WTC11 (cell line): ENCODE data around the gene ZDHHC14. TPM values are rescaled to one million over a fixed set of nuclear protein-coding genes. Genes with fewer than 3 reads are reported as not detected.

Experiments
- ATAC-seq: fragments of 200-7000 bp; cut with Tn5 transposase; 2 replicates; pipeline ENCODE4 v1.10.0; 2021; ENCODE audit warnings: mild to moderate bottlenecking, moderate library complexity
- CTCF ChIA-PET: fragments of 300-600 bp; sonication (Branson Sonifier 250); formaldehyde crosslinking; loops from one replicate; lab custom pipeline; 2021; ENCODE audit warnings: antibody characterized with exemption; lab: Charles Lee
- POLR2A ChIA-PET: fragments of 350-600 bp; sonication (Branson Sonifier 250); formaldehyde crosslinking; loops from one replicate; lab custom pipeline; 2021; ENCODE audit warnings: antibody characterized with exemption; lab: Charles Lee
- DNase-seq: peaks from one replicate; pipeline ENCODE4 v3.0.0; 2021; ENCODE audit warnings: low spot score
- H3K27ac Mint-ChIP-seq: 2 replicates; pipeline ENCODE4 v1.8.0; 2021; ENCODE audit warnings: mixed read lengths
- H3K27me3 Mint-ChIP-seq: 2 replicates; pipeline ENCODE4 v1.8.0; 2021; ENCODE audit warnings: low read depth, mild to moderate bottlenecking, moderate library complexity, mixed read lengths
- H3K36me3 Mint-ChIP-seq: 2 replicates; pipeline ENCODE4 v1.8.0; 2021; ENCODE audit warnings: mixed read lengths
- H3K4me1 Mint-ChIP-seq: 2 replicates; pipeline ENCODE4 v1.8.0; 2022; ENCODE audit warnings: mixed read lengths
- H3K4me3 Mint-ChIP-seq: 2 replicates; pipeline ENCODE4 v1.8.0; 2021; ENCODE audit warnings: mild to moderate bottlenecking, moderate library complexity, mixed read lengths
- H3K9me3 Mint-ChIP-seq: 2 replicates; pipeline ENCODE4 v1.8.0; 2021; ENCODE audit warnings: mixed read lengths
- ELF4 ChIP-seq: sonication (generic); formaldehyde crosslinking; IDR thresholded peaks from 2 replicates; pipeline ENCODE4 v1.8.1; 2022; ENCODE audit warnings: low read depth, mild to moderate bottlenecking, moderate library complexity, missing genetic modification reagents
- EMX1 ChIP-seq: fragments of 250-450 bp; sonication (Bioruptor Pico); IDR thresholded peaks from 2 replicates; pipeline ENCODE4 v1.8.0; 2021; ENCODE audit warnings: mild to moderate bottlenecking
- FOXK1 ChIP-seq: sonication (generic); formaldehyde crosslinking; IDR thresholded peaks from 2 replicates; pipeline ENCODE4 v1.8.0; 2022; ENCODE audit warnings: mild to moderate bottlenecking, moderate library complexity, missing genetic modification reagents
- FOXP1 ChIP-seq: sonication (generic); formaldehyde crosslinking; IDR thresholded peaks from 2 replicates; pipeline ENCODE4 v1.8.0; 2022; ENCODE audit warnings: missing genetic modification reagents, mild to moderate bottlenecking, moderate library complexity, borderline replicate concordance
- GABPB1 ChIP-seq: sonication (generic); formaldehyde crosslinking; IDR thresholded peaks from 2 replicates; pipeline ENCODE4 v1.8.1; 2023; ENCODE audit warnings: mild to moderate bottlenecking, missing genetic modification reagents
- IRF2 ChIP-seq: sonication (generic); formaldehyde crosslinking; IDR thresholded peaks from 2 replicates; pipeline ENCODE4 v1.8.0; 2022; ENCODE audit warnings: low read depth, missing genetic modification reagents, borderline replicate concordance
- JUN ChIP-seq: sonication (generic); formaldehyde crosslinking; IDR thresholded peaks from 2 replicates; pipeline ENCODE4 v1.8.0; 2023; ENCODE audit warnings: mild to moderate bottlenecking, missing genetic modification reagents
- KAT7 ChIP-seq: sonication (generic); formaldehyde crosslinking; IDR thresholded peaks from 2 replicates; pipeline ENCODE4 v1.8.1; 2023; ENCODE audit warnings: missing genetic modification reagents, mild to moderate bottlenecking, borderline replicate concordance
- NFATC4 ChIP-seq: fragments of 250-450 bp; sonication (Bioruptor Pico); IDR thresholded peaks from 2 replicates; pipeline ENCODE4 v1.9.0; 2021; ENCODE audit warnings: mild to moderate bottlenecking
- RELA ChIP-seq: sonication (generic); formaldehyde crosslinking; IDR thresholded peaks from 2 replicates; pipeline ENCODE4 v1.8.1; 2022; ENCODE audit warnings: missing genetic modification reagents, mild to moderate bottlenecking, borderline replicate concordance
- TP53 ChIP-seq: sonication (generic); formaldehyde crosslinking; IDR thresholded peaks from 2 replicates; pipeline ENCODE4 v1.8.1; 2023; ENCODE audit warnings: mild to moderate bottlenecking, missing genetic modification reagents
- USF1 ChIP-seq: sonication (generic); formaldehyde crosslinking; IDR thresholded peaks from 2 replicates; pipeline ENCODE4 v1.8.0; 2022; ENCODE audit warnings: mild to moderate bottlenecking, missing genetic modification reagents
- ZNF138 ChIP-seq: sonication (generic); formaldehyde crosslinking; conservative IDR thresholded peaks from 2 replicates; pipeline ENCODE4 v1.8.1; 2022; ENCODE audit warnings: mild to moderate bottlenecking, moderate library complexity, missing genetic modification reagents
- total RNA-seq: library from RNA; stranded (reverse); gene quantifications from 3 replicates; pipeline ENCODE4 v1.2.3, GENCODE V29; 2021
- TF ChIP-seq, protein P1 (sequence below): fragments of 250-450 bp; sonication (Bioruptor Pico); conservative IDR thresholded peaks from 2 replicates; pipeline ENCODE4 v1.9.0; 2021; ENCODE audit warnings: mild to moderate bottlenecking
- TF ChIP-seq, protein P2 (sequence below): fragments of 250-450 bp; sonication (Bioruptor Pico); IDR thresholded peaks from 2 replicates; pipeline ENCODE4 v1.8.0; 2021; ENCODE audit warnings: mild to moderate bottlenecking
- TF ChIP-seq, protein P3 (sequence below): sonication (generic); formaldehyde crosslinking; IDR thresholded peaks from 2 replicates; pipeline ENCODE4 v1.8.0; 2023; ENCODE audit warnings: missing genetic modification reagents
- TF ChIP-seq, protein P4 (sequence below): sonication (generic); formaldehyde crosslinking; IDR thresholded peaks from 2 replicates; pipeline ENCODE4 v1.8.1; 2022; ENCODE audit warnings: low read depth, mild to moderate bottlenecking, moderate library complexity, missing genetic modification reagents, borderline replicate concordance

Gene ZDHHC14
- total RNA-seq, 1 experiment from 2014 or later = 6.6 TPM

DNA sequence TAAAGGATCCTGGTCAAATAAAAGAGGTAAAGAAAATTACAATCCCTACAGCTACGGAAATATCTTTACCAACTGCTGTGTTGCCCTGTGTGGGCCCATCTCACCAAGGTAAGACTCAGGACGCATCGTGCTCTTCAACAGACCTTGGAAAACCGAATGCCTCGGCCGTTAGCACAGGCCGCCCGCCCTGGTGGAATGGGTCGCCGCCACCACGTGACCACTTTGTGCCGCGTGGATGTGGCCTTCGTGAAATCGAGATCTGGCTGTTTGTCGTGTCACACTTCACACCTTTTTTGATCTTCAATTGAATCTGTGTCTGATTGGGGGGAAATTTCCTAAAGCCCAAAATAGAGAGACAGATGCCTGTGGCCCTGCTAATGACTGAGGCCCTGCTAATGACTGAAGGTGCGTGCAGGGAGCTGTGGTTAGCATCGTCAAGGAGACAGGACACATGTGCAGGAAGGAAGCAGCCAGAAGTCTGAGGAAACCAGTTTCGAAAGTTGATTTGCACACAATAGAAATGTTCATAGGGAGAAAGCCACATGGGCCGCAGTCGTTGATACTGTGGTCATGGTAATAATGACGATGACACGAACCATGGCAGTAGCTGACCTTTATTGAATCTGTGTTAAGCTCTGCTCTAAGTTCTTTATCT is 266.4 kb downstream of the ZDHHC14 start (continued):
- TF ChIP-seq, protein P1, sequence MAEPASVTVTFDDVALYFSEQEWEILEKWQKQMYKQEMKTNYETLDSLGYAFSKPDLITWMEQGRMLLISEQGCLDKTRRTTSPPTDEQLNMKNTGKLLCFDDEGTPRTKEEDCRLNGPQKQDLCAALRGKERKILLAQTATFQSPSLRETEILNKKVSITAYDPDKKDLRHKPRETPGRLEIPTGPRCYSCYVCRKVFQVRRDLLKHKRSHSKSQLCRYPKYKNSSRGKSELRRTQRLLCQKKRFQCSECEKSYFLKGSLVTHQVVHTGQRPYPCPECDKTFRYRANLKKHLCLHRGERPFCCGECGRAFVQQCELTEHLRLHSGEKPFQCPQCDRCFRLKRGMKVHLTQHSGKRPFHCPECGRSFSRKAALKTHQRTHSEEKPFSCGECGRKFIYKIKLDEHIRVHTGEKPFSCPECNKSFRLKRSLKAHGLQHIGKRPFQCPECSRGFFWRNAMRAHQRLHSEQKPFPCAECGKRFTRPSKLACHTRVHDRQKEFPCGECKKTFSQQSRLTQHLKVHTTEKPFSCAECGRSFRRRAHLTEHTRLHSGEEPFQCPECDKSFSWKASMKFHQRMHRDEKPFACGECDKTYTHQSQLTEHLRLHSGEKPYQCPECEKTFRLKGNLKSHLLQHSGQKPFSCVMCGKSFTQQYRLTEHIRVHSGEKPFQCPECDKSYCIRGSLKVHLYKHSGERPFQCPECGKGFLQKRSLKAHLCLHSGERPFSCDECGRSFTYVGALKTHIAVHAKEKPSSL (CRISPR knock-in tag) = no peak
- no peak for TF ChIP-seq RELA (CRISPR knock-in tag)
- TF ChIP-seq, protein P2, sequence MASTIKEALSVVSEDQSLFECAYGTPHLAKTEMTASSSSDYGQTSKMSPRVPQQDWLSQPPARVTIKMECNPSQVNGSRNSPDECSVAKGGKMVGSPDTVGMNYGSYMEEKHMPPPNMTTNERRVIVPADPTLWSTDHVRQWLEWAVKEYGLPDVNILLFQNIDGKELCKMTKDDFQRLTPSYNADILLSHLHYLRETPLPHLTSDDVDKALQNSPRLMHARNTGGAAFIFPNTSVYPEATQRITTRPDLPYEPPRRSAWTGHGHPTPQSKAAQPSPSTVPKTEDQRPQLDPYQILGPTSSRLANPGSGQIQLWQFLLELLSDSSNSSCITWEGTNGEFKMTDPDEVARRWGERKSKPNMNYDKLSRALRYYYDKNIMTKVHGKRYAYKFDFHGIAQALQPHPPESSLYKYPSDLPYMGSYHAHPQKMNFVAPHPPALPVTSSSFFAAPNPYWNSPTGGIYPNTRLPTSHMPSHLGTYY = no peak
- TF ChIP-seq EMX1 (CRISPR knock-in tag) = no peak
- TF ChIP-seq, protein P3, sequence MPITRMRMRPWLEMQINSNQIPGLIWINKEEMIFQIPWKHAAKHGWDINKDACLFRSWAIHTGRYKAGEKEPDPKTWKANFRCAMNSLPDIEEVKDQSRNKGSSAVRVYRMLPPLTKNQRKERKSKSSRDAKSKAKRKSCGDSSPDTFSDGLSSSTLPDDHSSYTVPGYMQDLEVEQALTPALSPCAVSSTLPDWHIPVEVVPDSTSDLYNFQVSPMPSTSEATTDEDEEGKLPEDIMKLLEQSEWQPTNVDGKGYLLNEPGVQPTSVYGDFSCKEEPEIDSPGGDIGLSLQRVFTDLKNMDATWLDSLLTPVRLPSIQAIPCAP (CRISPR knock-in tag) = no peak

GRCh38 chr6:157648561-157648960 is 267.6 kb downstream of the ZDHHC14 start:
- peak overlapping the region; percentile 92 for H3K27ac Mint-ChIP-seq
- TF ChIP-seq IRF2 (CRISPR knock-in tag) (no peak), FOXP1 (no peak), JUN (CRISPR knock-in tag) (no peak), TP53 (CRISPR knock-in tag) (no peak), USF1 (no peak), FOXK1 (no peak), KAT7 (CRISPR knock-in tag) (no peak), ZNF138 (CRISPR knock-in tag) (no peak), GABPB1 (CRISPR knock-in tag) (no peak), NFATC4 (CRISPR knock-in tag) (no peak), ELF4 (CRISPR knock-in tag) (no peak)
- TF ChIP-seq, protein P4, sequence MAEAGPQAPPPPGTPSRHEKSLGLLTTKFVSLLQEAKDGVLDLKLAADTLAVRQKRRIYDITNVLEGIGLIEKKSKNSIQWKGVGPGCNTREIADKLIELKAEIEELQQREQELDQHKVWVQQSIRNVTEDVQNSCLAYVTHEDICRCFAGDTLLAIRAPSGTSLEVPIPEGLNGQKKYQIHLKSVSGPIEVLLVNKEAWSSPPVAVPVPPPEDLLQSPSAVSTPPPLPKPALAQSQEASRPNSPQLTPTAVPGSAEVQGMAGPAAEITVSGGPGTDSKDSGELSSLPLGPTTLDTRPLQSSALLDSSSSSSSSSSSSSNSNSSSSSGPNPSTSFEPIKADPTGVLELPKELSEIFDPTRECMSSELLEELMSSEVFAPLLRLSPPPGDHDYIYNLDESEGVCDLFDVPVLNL = no peak
- TF ChIP-seq, all 79 proteins: peak for 0
- CTCF ChIA-PET = interaction anchor here (0.7 to 1.5 kb wide), 3 partner anchors 21 to 313 kb away, joined by 3 to 4 read pairs (median 3); no protein-coding TSS in a partner anchor
- Mint-ChIP-seq H3K36me3 (peaks cover 8% of the 10 kb centered on the region; the same call in 1 of the 2 replicates), H3K27me3 (no peaks in the 10 kb centered on the region), H3K4me1 (peaks cover 10% of the 10 kb centered on the region), H3K9me3 (no peaks in the 10 kb centered on the region), H3K4me3 (no peak overlapping the region)
- no peak for DNase-seq
- ATAC-seq = peak; percentile 18; the same call in 1 of the 2 replicates
- POLR2A ChIA-PET = no interaction called here
